OCI-LY1 (cell line): ENCODE measurements around the gene ELFN2.

Experiments
- H2AFZ ChIP-seq: fragments of 200-600 bp; sonication (generic), shearing (Covaris generic); 2 replicates; pipeline ENCODE4 v1.6.0; 2014; ENCODE audit warnings: antibody characterized with exemption, mild to moderate bottlenecking, low read length
- H3F3A ChIP-seq: fragments of 200-600 bp; sonication (generic), shearing (Covaris generic); 2 replicates; pipeline ENCODE4 v1.6.0; 2014; ENCODE audit warnings: mild to moderate bottlenecking, antibody characterized with exemption, low read length, moderate library complexity; ENCODE audit not compliant: insufficient read depth
- H3K27ac ChIP-seq: fragments of 200-600 bp; sonication (generic); 2 replicates; pipeline ENCODE4 v1.5.1; 2014; ENCODE audit warnings: low read length, mixed run types, mild to moderate bottlenecking, low read depth; ENCODE audit not compliant: poor library complexity, severe bottlenecking
- H3K27me3 ChIP-seq: fragments of 200-600 bp; sonication (generic); 2 replicates; pipeline ENCODE4 v1.6.0; 2014; ENCODE audit warnings: antibody characterized with exemption, mild to moderate bottlenecking, low read length, moderate library complexity; ENCODE audit not compliant: insufficient read depth
- H3K36me3 ChIP-seq: fragments of 200-600 bp; sonication (generic); 2 replicates; pipeline ENCODE4 v1.6.1; 2014; ENCODE audit warnings: mild to moderate bottlenecking, antibody characterized with exemption, low read length, moderate library complexity, mixed read lengths; ENCODE audit not compliant: insufficient read depth
- H3K4me1 ChIP-seq: fragments of 200-600 bp; sonication (generic); 2 replicates; pipeline ENCODE4 v1.5.1; 2014; ENCODE audit warnings: mild to moderate bottlenecking, low read length, moderate library complexity; ENCODE audit not compliant: insufficient read depth, severe bottlenecking
- H3K4me2 ChIP-seq: fragments of 200-600 bp; sonication (generic), shearing (Covaris generic); 2 replicates; pipeline ENCODE4 v1.6.1; 2014; ENCODE audit warnings: low read length
- H3K4me3 ChIP-seq: fragments of 200-600 bp; sonication (generic); 2 replicates; pipeline ENCODE4 v1.5.1; 2014; ENCODE audit warnings: low read length, low read depth, mild to moderate bottlenecking, mixed read lengths; ENCODE audit not compliant: poor library complexity, severe bottlenecking
- H3K79me2 ChIP-seq: fragments of 200-600 bp; shearing (Covaris generic); 2 replicates; pipeline ENCODE4 v1.6.1; 2016; ENCODE audit warnings: mixed run types, low read length, mixed read lengths; ENCODE audit not compliant: insufficient read depth
- H3K9ac ChIP-seq: fragments of 200-600 bp; sonication (generic), shearing (Covaris generic); 2 replicates; pipeline ENCODE4 v1.6.1; 2014; ENCODE audit warnings: mild to moderate bottlenecking, low read length, mixed read lengths
- H3K9me2 ChIP-seq: fragments of 200-600 bp; sonication (generic), shearing (Covaris generic); 2 replicates; pipeline ENCODE4 v1.6.1; 2014; ENCODE audit warnings: low read depth, mild to moderate bottlenecking, low read length, mixed read lengths
- H3K9me3 ChIP-seq: fragments of 200-600 bp; shearing (Covaris generic); 2 replicates; pipeline ENCODE4 v1.6.1; 2014; ENCODE audit warnings: low read length, mixed read lengths
- H4K20me1 ChIP-seq: fragments of 200-600 bp; sonication (generic), shearing (Covaris generic); 2 replicates; pipeline ENCODE4 v1.6.0; 2016; ENCODE audit warnings: mild to moderate bottlenecking, low read length; ENCODE audit not compliant: insufficient read depth
- EZH2 ChIP-seq: fragments of 200-600 bp; sonication (generic), shearing (Covaris generic); IDR thresholded peaks from 2 replicates; pipeline ENCODE4 v1.8.0; 2017; ENCODE audit warnings: borderline replicate concordance, mixed run types, mild to moderate bottlenecking, antibody characterized with exemption, low read length, moderate library complexity, mixed read lengths
- TF ChIP-seq, protein P1 (sequence below): fragments of 200-600 bp; sonication (generic), shearing (Covaris generic); IDR thresholded peaks from 2 replicates; pipeline ENCODE4 v1.5.1; 2017; ENCODE audit warnings: mild to moderate bottlenecking, antibody characterized with exemption, low read length, moderate library complexity, mixed read lengths

The ELFN2 gene

DNA sequence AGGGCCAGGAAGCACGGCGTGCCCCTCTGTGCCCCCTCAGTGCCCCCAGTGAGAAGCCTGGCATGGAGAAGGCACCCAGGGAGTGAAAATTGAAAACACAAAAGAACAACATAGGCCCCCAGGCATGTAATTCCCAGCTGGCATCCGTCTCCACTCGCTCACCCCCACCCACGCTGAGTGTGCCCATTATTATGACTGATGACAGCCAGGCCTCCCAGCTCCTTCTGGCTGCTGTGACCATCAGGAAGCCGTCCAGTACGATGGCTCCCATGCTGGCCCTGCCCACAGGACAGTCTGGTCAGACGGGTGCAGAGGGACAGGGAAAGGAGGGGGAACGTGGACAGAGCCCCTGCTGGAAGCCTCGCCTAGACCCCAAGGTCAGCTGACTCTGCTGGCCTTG is 30.1 kb downstream of the ELFN2 start:
- H3F3A ChIP-seq, result no peaks in the 10 kb centered on the region
- H3K79me2 ChIP-seq, result no peaks in the 10 kb centered on the region
- no peak overlapping the region for H3K9ac ChIP-seq
- H4K20me1 ChIP-seq, result no peaks in the 10 kb centered on the region
- H3K4me2 ChIP-seq, result no peak overlapping the region
- H3K9me2 ChIP-seq, result no peaks in the 10 kb centered on the region
- no peak for TF ChIP-seq EZH2
- TF ChIP-seq, protein P1, sequence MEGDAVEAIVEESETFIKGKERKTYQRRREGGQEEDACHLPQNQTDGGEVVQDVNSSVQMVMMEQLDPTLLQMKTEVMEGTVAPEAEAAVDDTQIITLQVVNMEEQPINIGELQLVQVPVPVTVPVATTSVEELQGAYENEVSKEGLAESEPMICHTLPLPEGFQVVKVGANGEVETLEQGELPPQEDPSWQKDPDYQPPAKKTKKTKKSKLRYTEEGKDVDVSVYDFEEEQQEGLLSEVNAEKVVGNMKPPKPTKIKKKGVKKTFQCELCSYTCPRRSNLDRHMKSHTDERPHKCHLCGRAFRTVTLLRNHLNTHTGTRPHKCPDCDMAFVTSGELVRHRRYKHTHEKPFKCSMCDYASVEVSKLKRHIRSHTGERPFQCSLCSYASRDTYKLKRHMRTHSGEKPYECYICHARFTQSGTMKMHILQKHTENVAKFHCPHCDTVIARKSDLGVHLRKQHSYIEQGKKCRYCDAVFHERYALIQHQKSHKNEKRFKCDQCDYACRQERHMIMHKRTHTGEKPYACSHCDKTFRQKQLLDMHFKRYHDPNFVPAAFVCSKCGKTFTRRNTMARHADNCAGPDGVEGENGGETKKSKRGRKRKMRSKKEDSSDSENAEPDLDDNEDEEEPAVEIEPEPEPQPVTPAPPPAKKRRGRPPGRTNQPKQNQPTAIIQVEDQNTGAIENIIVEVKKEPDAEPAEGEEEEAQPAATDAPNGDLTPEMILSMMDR, result no peak
- H3K4me1 ChIP-seq, result no peaks in the 10 kb centered on the region
- no peak overlapping the region for H3K4me3 ChIP-seq
- no peaks in the 10 kb centered on the region for H3K36me3 ChIP-seq
- no peak overlapping the region for H2AFZ ChIP-seq
- no peaks in the 10 kb centered on the region for H3K27me3 ChIP-seq
- H3K27ac ChIP-seq, result no peak overlapping the region
- H3K9me3 ChIP-seq, result no peaks in the 10 kb centered on the region

DNA sequence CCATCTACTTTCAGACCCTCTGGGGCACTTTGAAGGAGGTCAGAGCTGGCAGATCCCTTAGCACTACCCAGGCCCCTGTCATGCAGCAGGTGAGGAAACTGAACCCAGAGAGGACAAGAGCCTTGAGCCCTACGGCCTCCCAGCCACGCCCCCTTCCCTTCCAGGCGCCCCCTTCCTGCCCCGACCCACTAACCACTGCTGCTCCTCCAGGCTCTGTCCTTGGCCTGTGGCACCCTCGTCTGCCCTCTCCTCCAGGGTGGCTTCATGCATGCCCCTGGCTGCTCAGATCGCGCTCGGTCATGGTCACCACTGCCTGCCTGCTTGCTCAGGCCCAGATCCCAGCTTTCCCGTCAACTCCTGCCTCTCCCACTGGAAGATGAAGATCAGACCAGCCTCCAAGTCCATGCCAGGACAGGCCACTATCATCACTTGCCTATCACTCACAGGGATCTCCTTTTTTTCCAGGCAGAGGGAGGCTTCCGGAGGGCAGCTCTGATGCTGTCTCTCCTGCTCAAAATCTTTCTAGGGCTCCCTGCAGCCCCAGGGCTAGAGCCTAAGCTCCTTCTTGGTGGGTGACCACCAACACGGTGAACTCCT is 30.7 kb downstream of the ELFN2 start:
- Histone ChIP-seq H3K4me1 (no peaks in the 10 kb centered on the region), H3F3A (no peaks in the 10 kb centered on the region), H3K9me2 (no peaks in the 10 kb centered on the region), H3K79me2 (no peaks in the 10 kb centered on the region), H3K27me3 (peaks cover 2% of the 10 kb centered on the region; the same call in 1 of the 2 replicates), H3K36me3 (no peaks in the 10 kb centered on the region), H4K20me1 (no peaks in the 10 kb centered on the region), H3K4me3 (no peak overlapping the region), H3K9ac (no peak overlapping the region), H2AFZ (no peak overlapping the region), H3K4me2 (no peak overlapping the region), H3K9me3 (no peaks in the 10 kb centered on the region), H3K27ac (no peak overlapping the region)
- TF ChIP-seq EZH2, result no peak
- TF ChIP-seq, protein P1, result no peak

DNA sequence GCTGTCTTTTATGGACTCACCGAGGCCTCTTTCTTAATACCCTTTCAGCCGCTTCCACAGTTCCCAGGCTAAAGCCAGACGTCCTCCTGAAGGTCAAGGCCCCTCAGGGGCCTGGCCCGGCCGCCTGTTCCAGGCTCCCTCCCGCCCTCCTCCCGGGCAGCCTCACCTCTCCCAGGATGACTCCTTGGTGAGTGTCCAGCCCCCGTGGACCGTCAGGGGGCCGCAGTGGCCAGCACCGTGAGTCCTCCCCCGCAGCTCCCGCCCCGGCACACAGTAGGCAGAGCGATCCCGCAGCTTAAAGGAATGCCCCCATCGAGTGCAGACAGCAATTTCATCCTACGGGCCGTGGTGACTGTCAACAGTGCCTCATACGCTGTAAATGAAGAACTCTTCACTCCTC is 32.9 kb downstream of the ELFN2 start:
- H3K9ac ChIP-seq, result no peak overlapping the region
- no peak for TF ChIP-seq EZH2
- H3K9me2 ChIP-seq, result no peaks in the 10 kb centered on the region
- no peak overlapping the region for H3K27ac ChIP-seq
- no peak overlapping the region for H3K4me3 ChIP-seq
- no peaks in the 10 kb centered on the region for H3K4me1 ChIP-seq
- peaks cover 16% of the 10 kb centered on the region; the same call in 1 of the 2 replicates for H3K27me3 ChIP-seq
- no peaks in the 10 kb centered on the region for H3K36me3 ChIP-seq
- H3K79me2 ChIP-seq, result no peaks in the 10 kb centered on the region
- H4K20me1 ChIP-seq, result no peaks in the 10 kb centered on the region
- no peak overlapping the region for H2AFZ ChIP-seq
- H3K9me3 ChIP-seq, result no peaks in the 10 kb centered on the region
- no peak overlapping the region for H3K4me2 ChIP-seq
- H3F3A ChIP-seq, result no peaks in the 10 kb centered on the region

DNA sequence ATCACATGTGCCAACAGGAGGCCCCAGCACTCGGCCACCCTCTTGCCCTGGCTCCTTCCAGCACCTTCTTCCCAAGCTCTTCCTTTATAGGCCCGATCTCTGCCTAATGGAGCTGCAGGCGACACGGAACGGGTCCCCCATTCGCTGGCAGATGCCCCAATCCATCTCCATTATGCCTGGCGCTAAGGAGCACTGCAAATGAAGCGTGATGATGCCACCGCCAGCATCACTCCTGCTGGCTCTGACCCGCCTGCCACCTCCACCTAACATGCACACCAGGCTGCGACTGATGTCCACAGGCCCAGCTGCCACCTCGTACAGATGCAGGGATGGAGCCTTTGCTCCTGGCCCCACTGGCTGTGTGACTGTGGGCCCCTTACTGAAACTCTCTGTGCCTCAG is 33.5 kb downstream of the ELFN2 start:
- H3K27ac ChIP-seq, result no peak overlapping the region
- no peaks in the 10 kb centered on the region for H3F3A ChIP-seq
- no peak for TF ChIP-seq EZH2
- TF ChIP-seq, protein P1, result no peak
- no peak overlapping the region for H2AFZ ChIP-seq
- H3K79me2 ChIP-seq, result no peaks in the 10 kb centered on the region
- H4K20me1 ChIP-seq, result no peaks in the 10 kb centered on the region
- H3K4me1 ChIP-seq, result no peaks in the 10 kb centered on the region
- H3K9me2 ChIP-seq, result no peaks in the 10 kb centered on the region
- H3K4me2 ChIP-seq, result no peak overlapping the region
- no peak overlapping the region for H3K4me3 ChIP-seq
- H3K9ac ChIP-seq, result no peak overlapping the region
- peaks cover 18% of the 10 kb centered on the region; the same call in 1 of the 2 replicates for H3K27me3 ChIP-seq
- no peaks in the 10 kb centered on the region for H3K36me3 ChIP-seq
- no peaks in the 10 kb centered on the region for H3K9me3 ChIP-seq
